GM12892 (cell line): ENCODE measurements around the gene ERBB2.

Experiments
- POLR2A ChIP-seq: IDR thresholded peaks from 2 replicates; pipeline ENCODE4 v1.6.1; 2011; ENCODE audit warnings: low read depth, low read length, control low read depth
- POLR2AphosphoS5 ChIP-seq: IDR thresholded peaks from 2 replicates; pipeline ENCODE4 v1.6.1; 2011; ENCODE audit warnings: low read depth, low read length, control low read depth
- TAF1 ChIP-seq: IDR thresholded peaks from 2 replicates; pipeline ENCODE4 v1.6.1; 2011; ENCODE audit warnings: low read depth, mild to moderate bottlenecking, control low read depth, low read length, borderline replicate concordance

DNA sequence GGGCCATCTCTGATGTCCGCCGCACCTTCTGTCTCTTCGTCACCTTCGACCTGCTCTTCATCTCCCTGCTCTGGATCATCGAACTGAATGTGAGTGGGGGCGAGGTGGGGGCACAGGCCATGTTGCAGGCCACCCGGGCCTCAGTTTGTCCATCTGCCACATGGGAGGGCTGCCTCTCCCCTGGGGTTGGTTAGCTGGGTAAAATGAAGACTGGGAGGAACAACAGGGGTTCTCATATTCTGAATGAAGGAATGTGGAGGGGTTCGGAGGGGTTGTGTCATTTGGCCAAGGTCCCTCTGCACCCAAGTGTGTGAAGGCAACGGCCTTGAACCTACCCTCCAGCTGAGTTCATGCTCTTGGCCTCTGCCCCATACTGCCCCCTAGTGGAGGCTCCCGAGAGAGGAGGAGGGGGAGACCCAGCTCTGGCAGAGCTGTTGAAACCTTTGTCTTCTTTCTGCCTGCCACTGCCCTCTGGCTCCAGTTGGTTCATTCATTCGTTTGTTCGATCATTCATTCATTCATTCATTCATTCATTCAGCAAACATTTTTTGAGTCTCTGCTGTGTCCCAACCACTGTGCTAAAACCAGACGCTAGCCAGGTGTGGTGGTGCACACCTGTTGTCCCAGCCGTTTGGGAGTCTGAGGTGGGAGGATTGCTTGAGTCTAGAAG, 46.1 kb upstream of the ERBB2 start:
- TF ChIP-seq POLR2A: no peak
- TF ChIP-seq POLR2AphosphoS5: no peak
- TF ChIP-seq TAF1: no peak
